GM18505 (cell line): ENCODE measurements around the gene HSPA1A.
A peak's percentile ranks its signal among the peaks of the same experiment; 100 is the strongest.
"Not testable (repeated sequence)": the region's sequence is repeated elsewhere in the genome, so short reads cannot be mapped to it uniquely, and the experiment has no call there.

Experiments
- ATAC-seq: cut with Tn5 transposase; IDR thresholded peaks from one replicate; pipeline ENCODE4 v1.9.1; 2021; ENCODE audit not compliant: unreplicated experiment
- POLR2A ChIP-seq: IDR thresholded peaks from 4 replicates; pipeline ENCODE4 v1.6.1; 2011; ENCODE audit warnings: borderline replicate concordance; ENCODE audit not compliant: insufficient read depth, insufficient read length; ENCODE audit errors: extremely low read depth

Gene HSPA1A

GRCh38 chr6:31791324-31792089 is 23.8 kb upstream of the HSPA1A start:
- no peak for TF ChIP-seq POLR2A
- no peak for ATAC-seq

DNA sequence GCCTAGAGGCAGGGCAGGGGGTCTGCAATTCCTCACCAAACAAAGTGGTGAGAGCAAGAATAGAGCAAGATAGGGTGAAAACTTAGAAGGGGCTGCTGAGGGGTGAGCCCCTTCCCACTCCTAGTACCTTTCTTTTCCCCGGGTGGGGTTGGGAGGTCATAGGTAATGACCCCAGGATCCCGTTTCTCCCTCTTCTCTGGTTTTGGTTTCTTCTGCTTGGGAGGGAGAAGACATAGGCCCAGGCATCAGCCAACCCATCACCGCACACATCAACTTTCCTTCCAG is 23.3 kb upstream of the HSPA1A start:
- no peak for TF ChIP-seq POLR2A
- no peak for ATAC-seq

- no peak for TF ChIP-seq POLR2A
- no peak for ATAC-seq
Observed at GRCh38 chr6:31792761-31793171, 22.6 kb upstream of the HSPA1A start.

DNA sequence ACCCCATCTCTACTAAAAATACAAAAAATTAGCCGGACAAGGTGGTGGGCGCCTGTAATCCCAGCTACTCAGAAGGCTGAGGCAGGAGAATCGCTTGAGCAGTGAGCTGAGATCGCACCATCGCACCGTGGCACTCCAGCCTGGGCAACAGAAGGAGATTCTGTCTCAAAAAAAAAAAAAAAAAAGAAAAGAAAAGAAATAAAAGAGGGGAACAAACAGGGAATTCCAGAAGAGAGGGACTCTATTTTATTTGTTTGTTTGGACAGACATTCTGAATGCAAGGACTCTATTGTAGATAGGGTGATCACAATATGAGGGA is 21.5 kb upstream of the HSPA1A start:
- not testable (repeated sequence) for ATAC-seq

GRCh38 chr6:31794294-31794865 is 21.0 kb upstream of the HSPA1A start:
- no peak for ATAC-seq
- no peak for TF ChIP-seq POLR2A

GRCh38 chr6:31794866-31795615 is 20.3 kb upstream of the HSPA1A start:
- no peak for ATAC-seq
- no peak for TF ChIP-seq POLR2A

- peak; percentile 67 for ATAC-seq
- peak; percentile 72 for TF ChIP-seq POLR2A
Observed at GRCh38 chr6:31795616-31796298, 19.6 kb upstream of the HSPA1A start, which contains the start of gene VARS1. Gene VARS1, minus strand, starts transcription at chr6:31795752. Its CDS starts 535 bp downstream, at chr6:31795217.

DNA sequence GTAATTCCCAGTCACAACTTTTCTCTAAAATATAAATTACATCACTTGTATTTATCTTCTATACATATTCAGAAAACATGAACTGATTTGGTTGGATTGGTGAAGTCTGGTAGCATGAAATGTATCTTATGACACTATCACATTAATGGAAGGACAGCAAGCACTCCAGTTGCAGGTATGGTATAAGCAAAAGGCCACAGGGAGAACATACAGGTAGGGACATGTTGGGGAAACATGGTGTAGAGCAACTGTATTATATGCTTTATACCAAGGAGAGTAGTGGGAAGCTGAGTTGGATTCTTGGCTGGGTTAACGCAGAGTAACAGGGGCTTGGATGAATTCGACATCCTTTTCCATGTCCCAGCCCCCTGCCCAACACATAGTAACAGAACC is 18.4 kb upstream of the HSPA1A start:
- no peak for TF ChIP-seq POLR2A
- no peak for ATAC-seq

DNA sequence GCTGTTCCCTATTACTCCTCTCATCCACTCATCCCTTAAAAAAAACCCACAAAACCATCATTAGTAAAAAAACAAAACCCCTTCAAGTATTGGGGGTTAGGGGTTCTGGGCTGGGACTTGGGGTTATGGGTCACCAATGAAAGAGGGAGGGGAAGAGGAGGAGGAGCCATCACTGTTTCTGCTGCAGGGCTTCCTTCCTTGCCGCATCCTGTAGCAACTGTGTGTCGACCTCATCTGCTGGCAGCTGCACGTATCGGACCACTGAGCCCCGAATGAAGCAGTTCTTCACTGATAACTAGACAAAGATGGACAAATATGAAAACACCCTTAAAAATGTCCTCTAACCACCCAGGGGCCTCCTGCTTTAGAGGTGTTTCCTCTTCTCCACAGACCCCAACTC is 17.8 kb upstream of the HSPA1A start:
- ATAC-seq, result no peak
- TF ChIP-seq POLR2A, result no peak

GRCh38 chr6:31799781-31800180 is 15.6 kb upstream of the HSPA1A start:
- TF ChIP-seq POLR2A, result no peak
- no peak for ATAC-seq

- not testable (repeated sequence) for ATAC-seq
Observed at GRCh38 chr6:31801031-31801927, 14.1 kb upstream of the HSPA1A start.

GRCh38 chr6:31805939-31806469 is 9.3 kb upstream of the HSPA1A start:
- peak; percentile 26 for ATAC-seq
- TF ChIP-seq POLR2A, result no peak
